Neuronal stem cell (in vitro differentiated cells): ENCODE data around the gene ST7.

ENCODE experiments used
- DNase-seq: peaks from one replicate; pipeline ENCODE4 v3.0.0-alpha.2; 2013; ENCODE audit warnings: low spot score
- H2AFZ ChIP-seq: one replicate; pipeline ENCODE4 v1.6.1; 2013; ENCODE audit warnings: mild to moderate bottlenecking, low read length, inconsistent platforms
- H2AK5ac ChIP-seq: 2 replicates; pipeline ENCODE4 v1.6.1; 2013; ENCODE audit warnings: low read depth, mild to moderate bottlenecking, inconsistent platforms, low read length, moderate library complexity, mixed read lengths
- H2BK120ac ChIP-seq: 2 replicates; pipeline ENCODE4 v1.6.1; 2013; ENCODE audit warnings: low read depth, mild to moderate bottlenecking, inconsistent platforms, low read length, moderate library complexity, mixed read lengths
- H2BK12ac ChIP-seq: one replicate; pipeline ENCODE4 v1.6.1; 2013; ENCODE audit warnings: low read length, inconsistent platforms
- H2BK15ac ChIP-seq: 2 replicates; pipeline ENCODE4 v1.6.1; 2013; ENCODE audit warnings: mild to moderate bottlenecking, low read length, inconsistent platforms, mixed read lengths
- H2BK5ac ChIP-seq: one replicate; pipeline ENCODE4 v1.6.1; 2013; ENCODE audit warnings: inconsistent platforms, mild to moderate bottlenecking, low read length, moderate library complexity
- H3K14ac ChIP-seq: one replicate; pipeline ENCODE4 v1.6.1; 2013; ENCODE audit warnings: low read length, inconsistent platforms
- H3K18ac ChIP-seq: 2 replicates; pipeline ENCODE4 v1.6.1; 2013; ENCODE audit warnings: low read length, inconsistent platforms
- H3K23ac ChIP-seq: 2 replicates; pipeline ENCODE4 v1.6.1; 2013; ENCODE audit warnings: low read depth, mild to moderate bottlenecking, mixed read lengths, low read length, inconsistent platforms; ENCODE audit not compliant: poor library complexity
- H3K27ac ChIP-seq: replicated peaks from 3 replicates; pipeline ENCODE4 v1.5.1; 2013; ENCODE audit warnings: low read length, inconsistent platforms
- H3K27me3 ChIP-seq, 3 experiments: 2 replicates each; pipeline ENCODE4 v1.6.1; 2013; ENCODE audit warnings: low read length in 3 of 3, mild to moderate bottlenecking in 2 of 3, inconsistent platforms in 1 of 3, low read depth in 1 of 3, mixed read lengths in 1 of 3, moderate library complexity in 1 of 3; ENCODE audit not compliant: control insufficient read depth in 3 of 3, insufficient read depth in 3 of 3
- H3K36me3 ChIP-seq, 2 donors: replicated peaks in 1 of 2; 2 replicates each; pipeline ENCODE4 v1.6.1; 2013; ENCODE audit warnings: low read length in 2 of 2; ENCODE audit not compliant: control insufficient read depth in 2 of 2, insufficient read depth in 2 of 2
- H3K4ac ChIP-seq: 2 replicates; pipeline ENCODE4 v1.6.1; 2013; ENCODE audit warnings: inconsistent platforms, mild to moderate bottlenecking, low read length, moderate library complexity
- H3K4me1 ChIP-seq, 2 donors: 1 replicate in 1 of 2; 2 replicates in 1 of 2; pipeline ENCODE4 v1.6.1; 2013; ENCODE audit warnings: low read length in 2 of 2, low read depth in 1 of 2; ENCODE audit not compliant: control insufficient read depth in 2 of 2, insufficient read depth in 1 of 2
- H3K4me2 ChIP-seq: one replicate; pipeline ENCODE4 v1.6.1; 2013; ENCODE audit warnings: mild to moderate bottlenecking, low read length, inconsistent platforms; ENCODE audit not compliant: insufficient read depth, poor library complexity, severe bottlenecking
- H3K4me3 ChIP-seq, 2 donors: 2 replicates each; pipeline ENCODE4 v1.5.1; 2013; ENCODE audit warnings: low read length in 2 of 2, mild to moderate bottlenecking in 2 of 2, inconsistent platforms in 1 of 2, moderate library complexity in 1 of 2
- H3K79me1 ChIP-seq: one replicate; pipeline ENCODE4 v1.6.1; 2013; ENCODE audit warnings: low read depth, mild to moderate bottlenecking, inconsistent platforms, low read length, moderate library complexity
- H3K9ac ChIP-seq: one replicate; pipeline ENCODE4 v1.6.1; 2013; ENCODE audit warnings: mild to moderate bottlenecking, low read depth, low read length, inconsistent platforms; ENCODE audit not compliant: poor library complexity
- H3K9me3 ChIP-seq, 2 donors: replicated peaks in 1 of 2; 2 replicates each; pipeline versions ENCODE3 to v1.6.1; 2013; ENCODE audit warnings: low read length in 2 of 2, mild to moderate bottlenecking in 2 of 2, inconsistent platforms in 1 of 2, low read depth in 1 of 2, mixed read lengths in 1 of 2, moderate library complexity in 1 of 2; ENCODE audit not compliant: control insufficient read depth in 2 of 2, insufficient read depth in 1 of 2
- H4K8ac ChIP-seq: one replicate; pipeline ENCODE4 v1.6.1; 2013; ENCODE audit warnings: low read depth, mild to moderate bottlenecking, inconsistent platforms, low read length, moderate library complexity
- H4K91ac ChIP-seq: one replicate; pipeline ENCODE4 v1.6.1; 2013; ENCODE audit warnings: low read length, low read depth, mild to moderate bottlenecking, inconsistent platforms; ENCODE audit not compliant: poor library complexity
- WGBS, 2 donors: extraction: QIAGEN DNeasy Blood & Tissue Kit; methylation state at CpG; one replicate each; pipeline ENCODE4 v1.1.7; 2013; ENCODE audit warnings: missing lambda C conversion rate in 2 of 2, mixed read lengths in 1 of 2; ENCODE audit not compliant: insufficient read length in 2 of 2, insufficient replicate concordance in 1 of 2; ENCODE audit errors: extremely low coverage in 2 of 2; 5-methylcytosine and 5-hydroxymethylcytosine counted together

ST7 gene

DNA sequence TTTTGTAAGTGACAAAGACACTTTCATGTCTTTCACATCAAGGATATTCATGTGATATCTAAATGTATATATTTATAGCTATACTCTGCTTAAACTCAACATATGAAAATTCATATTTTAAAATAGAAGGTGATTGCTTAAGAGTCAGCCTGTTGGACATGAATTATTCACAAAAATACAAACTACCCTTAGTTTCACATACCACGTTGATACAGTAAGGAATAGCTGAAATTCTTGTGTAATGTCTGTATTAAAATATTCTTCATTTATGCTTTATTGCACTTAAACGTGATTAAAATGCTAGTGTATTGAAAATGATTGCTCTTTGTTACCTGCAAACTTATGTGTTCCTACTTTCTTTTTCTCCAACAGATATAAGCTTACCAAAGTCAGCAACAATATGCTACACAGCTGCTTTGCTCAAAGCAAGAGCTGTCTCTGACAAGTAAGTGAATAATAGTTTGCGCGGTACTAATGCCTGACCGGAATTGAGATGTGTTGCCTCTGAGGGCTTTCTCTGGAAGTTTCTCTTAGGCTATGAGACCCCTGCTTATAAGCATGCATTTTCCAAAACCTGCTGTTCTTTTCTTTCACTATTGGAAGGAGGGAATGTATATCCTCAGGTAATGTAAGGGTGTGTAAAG lies 235.8 kb downstream of the ST7 start:
- no peak overlapping the region for H2AFZ ChIP-seq

DNA sequence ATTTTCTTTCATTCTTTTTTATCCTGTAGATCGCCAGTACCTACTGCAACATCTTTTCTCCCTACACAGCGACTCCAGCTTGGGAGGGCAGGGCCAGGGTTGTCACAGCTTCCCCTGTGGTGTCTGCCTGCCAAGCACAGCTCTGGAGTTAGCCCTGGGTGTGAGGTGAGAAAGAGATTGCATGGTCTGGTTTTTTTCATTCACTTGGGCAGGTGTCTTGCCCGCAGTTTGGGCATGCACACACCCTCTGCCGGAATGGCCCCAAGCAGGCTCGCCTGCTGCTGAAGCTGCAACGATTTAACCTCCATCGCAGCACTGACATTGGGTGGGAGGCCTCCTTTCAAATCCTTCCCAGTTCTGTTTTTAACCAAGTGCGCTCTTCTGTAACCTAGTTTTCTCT lies 236.8 kb downstream of the ST7 start:
- Histone ChIP-seq H3K36me3 (peaks cover 0 to 25% of the 10 kb centered on the region in 2 donors), H2BK15ac (no peak overlapping the region), H2AFZ (no peak overlapping the region), H2BK5ac (no peak overlapping the region), H3K9me3 (no peaks in the 10 kb centered on the region), H3K27ac (no peak overlapping the region), H3K4me3 (no peak overlapping the region), H3K4me1 (peaks cover 0 to 2% of the 10 kb centered on the region in 2 donors), H3K27me3 (no peaks in the 10 kb centered on the region), H3K4ac (no peak overlapping the region), H2BK12ac (no peak overlapping the region), H4K91ac (no peak overlapping the region), H2AK5ac (no peak overlapping the region), H3K18ac (no peak overlapping the region), H3K23ac (no peak overlapping the region), H3K79me1 (no peaks in the 10 kb centered on the region), H3K9ac (no peak overlapping the region), H3K14ac (no peak overlapping the region), H3K4me2 (no peak overlapping the region), H4K8ac (no peak overlapping the region), H2BK120ac (no peak overlapping the region)
- no peak for DNase-seq
- no CpG with 5 or more reads among the region's 8 CpGs for WGBS, 2 donors

More for the DNA sequence above, 235.8 kb downstream of the ST7 start:
- H3K18ac ChIP-seq: no peak overlapping the region
- H3K27ac ChIP-seq: no peak overlapping the region
- no peaks in the 10 kb centered on the region for H3K79me1 ChIP-seq
- H3K27me3 ChIP-seq: no peaks in the 10 kb centered on the region
- H3K36me3 ChIP-seq: peaks cover 0 to 25% of the 10 kb centered on the region in 2 donors
- H2AK5ac ChIP-seq: no peak overlapping the region
- H3K4me1 ChIP-seq: no peaks in the 10 kb centered on the region
- no peak overlapping the region for H2BK12ac ChIP-seq
- H3K4me3 ChIP-seq: no peak overlapping the region
- no peak overlapping the region for H4K91ac ChIP-seq
- no peak overlapping the region for H3K4me2 ChIP-seq
- DNase-seq: no peak
- no peak overlapping the region for H2BK120ac ChIP-seq
- no peaks in the 10 kb centered on the region for H3K9me3 ChIP-seq
- no peak overlapping the region for H3K4ac ChIP-seq
- H3K9ac ChIP-seq: no peak overlapping the region
- no peak overlapping the region for H3K14ac ChIP-seq
- no CpG with 5 or more reads among the region's 5 CpGs for WGBS, 2 donors
- no peak overlapping the region for H2BK5ac ChIP-seq
- no peak overlapping the region for H2BK15ac ChIP-seq
- no peak overlapping the region for H4K8ac ChIP-seq
- no peak overlapping the region for H3K23ac ChIP-seq

GRCh38 chr7:117190746-117191435 lies 237.6 kb downstream of the ST7 start:
- Histone ChIP-seq H3K23ac (no peak overlapping the region), H2BK5ac (no peak overlapping the region), H3K9me3 (no peaks in the 10 kb centered on the region), H2AK5ac (no peak overlapping the region), H3K14ac (no peak overlapping the region), H3K9ac (no peak overlapping the region), H3K27ac (no peak overlapping the region), H2BK15ac (no peak overlapping the region), H2BK120ac (no peak overlapping the region), H3K36me3 (peaks cover 0 to 25% of the 10 kb centered on the region in 2 donors), H3K4ac (no peak overlapping the region), H3K18ac (no peak overlapping the region), H3K27me3 (no peaks in the 10 kb centered on the region), H3K4me2 (no peak overlapping the region), H2BK12ac (no peak overlapping the region), H4K8ac (no peak overlapping the region), H3K79me1 (no peaks in the 10 kb centered on the region), H3K4me1 (peaks cover 0 to 2% of the 10 kb centered on the region in 2 donors), H2AFZ (no peak overlapping the region), H4K91ac (no peak overlapping the region), H3K4me3 (no peak overlapping the region)
- no peak for DNase-seq
- no CpG with 5 or more reads among the region's 9 CpGs for WGBS, 2 donors

- H4K91ac ChIP-seq: no peak overlapping the region
- no peak overlapping the region for H3K4ac ChIP-seq
- no peak overlapping the region for H2BK15ac ChIP-seq
- DNase-seq: no peak
- H2BK5ac ChIP-seq: no peak overlapping the region
- no peak overlapping the region for H3K9ac ChIP-seq
- H3K4me3 ChIP-seq: no peak overlapping the region
- no peaks in the 10 kb centered on the region for H3K9me3 ChIP-seq
- H2AFZ ChIP-seq: no peak overlapping the region
- H3K14ac ChIP-seq: no peak overlapping the region
- H3K27me3 ChIP-seq: no peaks in the 10 kb centered on the region
- no peak overlapping the region for H3K18ac ChIP-seq
- H3K79me1 ChIP-seq: no peaks in the 10 kb centered on the region
- no peak overlapping the region for H3K27ac ChIP-seq
- H2AK5ac ChIP-seq: no peak overlapping the region
- no peak overlapping the region for H2BK12ac ChIP-seq
- WGBS, 2 donors: no CpG with 5 or more reads among the region's 1 CpG
- no peak overlapping the region for H3K4me2 ChIP-seq
- no peak overlapping the region for H4K8ac ChIP-seq
- no peak overlapping the region for H2BK120ac ChIP-seq
- H3K36me3 ChIP-seq: peaks cover 0 to 25% of the 10 kb centered on the region in 2 donors
- peaks cover 0 to 2% of the 10 kb centered on the region in 2 donors for H3K4me1 ChIP-seq
- H3K23ac ChIP-seq: no peak overlapping the region
These were observed 238.8 kb downstream of the ST7 start for GRCh38 chr7:117192108-117192507.
